GM12892 (cell line): Measurements from ENCODE around the gene C5.

Source experiments
- POLR2A ChIP-seq: IDR thresholded peaks from 2 replicates; pipeline ENCODE4 v1.6.1; 2011; ENCODE audit warnings: low read depth, low read length, control low read depth
- TAF1 ChIP-seq: IDR thresholded peaks from 2 replicates; pipeline ENCODE4 v1.6.1; 2011; ENCODE audit warnings: low read depth, mild to moderate bottlenecking, control low read depth, low read length, borderline replicate concordance

GRCh38 chr9:120956862-120957261, 93.2 kb downstream of the C5 start:
- TF ChIP-seq POLR2A (no peak), TAF1 (no peak)
